Stimulated activated CD8-positive, alpha-beta memory T cell treated with anti-CD3 and anti-CD28 coated beads, Interleukin-15, amount 100 ng/mL, for 24 hours (primary cell): ENCODE data around the gene PCSK9.
"Not testable (repeated sequence)": the region's sequence is repeated elsewhere in the genome, so short reads cannot be mapped to it uniquely, and the experiment has no call there.

ENCODE experiments used
- DNase-seq: peaks from one replicate; pipeline ENCODE4 v3.0.0-alpha.2; 2020; ENCODE audit warnings: low read depth

Gene PCSK9

GRCh38 chr1:55079651-55080050 lies 40.3 kb downstream of the PCSK9 start:
- DNase-seq = no peak

- DNase-seq = no peak
Observed at GRCh38 chr1:55081188-55081904, 42.0 kb downstream of the PCSK9 start.

GRCh38 chr1:55081905-55082296 lies 42.6 kb downstream of the PCSK9 start:
- no peak for DNase-seq

GRCh38 chr1:55084257-55084656 lies 44.9 kb downstream of the PCSK9 start:
- no peak for DNase-seq

- no peak for DNase-seq
Observed at GRCh38 chr1:55087439-55087838, 48.1 kb downstream of the PCSK9 start.

- DNase-seq = no peak
Observed at GRCh38 chr1:55088413-55088812, 49.1 kb downstream of the PCSK9 start.

- DNase-seq = no peak
Observed at GRCh38 chr1:55089683-55090082, 50.3 kb downstream of the PCSK9 start.

- DNase-seq = no peak
Observed at GRCh38 chr1:55092475-55092874, 53.1 kb downstream of the PCSK9 start.

GRCh38 chr1:55095095-55095494 lies 55.7 kb downstream of the PCSK9 start:
- DNase-seq = no peak

- DNase-seq = no peak
Observed at GRCh38 chr1:55103891-55104290, 64.5 kb downstream of the PCSK9 start.

- no peak for DNase-seq
Observed at GRCh38 chr1:55107101-55107500, 67.8 kb downstream of the PCSK9 start.

GRCh38 chr1:55109005-55109404 lies 69.7 kb downstream of the PCSK9 start:
- DNase-seq = not testable (repeated sequence)
